Measurements from ENCODE around the gene TOP3A. TPM values are rescaled to one million over a fixed set of nuclear protein-coding genes. Genes with fewer than 3 reads are reported as not detected.

Gene TOP3A
- total RNA-seq, 4 donors from 2014 or later: 18.7 to 46.4 (median 28.4) TPM

DNA sequence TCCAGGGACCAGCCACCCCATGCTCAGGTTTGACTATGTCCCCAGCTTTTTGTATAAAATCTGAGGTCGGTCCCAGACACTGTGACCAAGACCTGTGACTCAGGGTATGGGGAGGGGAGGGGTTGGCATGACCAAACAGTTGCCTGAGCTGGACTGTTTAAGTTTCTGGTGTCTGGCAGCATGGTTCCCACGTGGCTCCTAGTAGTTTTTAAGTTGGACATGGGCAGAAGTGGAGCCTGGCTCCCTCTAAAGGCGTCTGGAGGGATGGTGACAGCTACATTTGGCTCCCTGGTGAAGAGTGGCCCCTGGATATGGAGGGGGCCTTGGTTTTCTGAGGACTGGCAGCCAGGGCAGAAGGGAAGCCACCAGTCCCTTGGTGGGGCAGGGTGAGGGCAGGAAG lies 8.2 kb upstream of the TOP3A start:
- 54 to 66% methylated on average over 3 of the region's 3 CpGs for WGBS, 2 donors
- intact Hi-C loops (cut with DNase I; ENCODE audit: low total_unique reads): no loop called here
- H3K4me3 ChIP-seq (ENCODE audit: low read depth, poor library complexity, severe bottlenecking): no peak overlapping the region
- no peak for TF ChIP-seq POLR2A (IDR thresholded peaks at IDR 0.05)
- TF ChIP-seq, protein P1, sequence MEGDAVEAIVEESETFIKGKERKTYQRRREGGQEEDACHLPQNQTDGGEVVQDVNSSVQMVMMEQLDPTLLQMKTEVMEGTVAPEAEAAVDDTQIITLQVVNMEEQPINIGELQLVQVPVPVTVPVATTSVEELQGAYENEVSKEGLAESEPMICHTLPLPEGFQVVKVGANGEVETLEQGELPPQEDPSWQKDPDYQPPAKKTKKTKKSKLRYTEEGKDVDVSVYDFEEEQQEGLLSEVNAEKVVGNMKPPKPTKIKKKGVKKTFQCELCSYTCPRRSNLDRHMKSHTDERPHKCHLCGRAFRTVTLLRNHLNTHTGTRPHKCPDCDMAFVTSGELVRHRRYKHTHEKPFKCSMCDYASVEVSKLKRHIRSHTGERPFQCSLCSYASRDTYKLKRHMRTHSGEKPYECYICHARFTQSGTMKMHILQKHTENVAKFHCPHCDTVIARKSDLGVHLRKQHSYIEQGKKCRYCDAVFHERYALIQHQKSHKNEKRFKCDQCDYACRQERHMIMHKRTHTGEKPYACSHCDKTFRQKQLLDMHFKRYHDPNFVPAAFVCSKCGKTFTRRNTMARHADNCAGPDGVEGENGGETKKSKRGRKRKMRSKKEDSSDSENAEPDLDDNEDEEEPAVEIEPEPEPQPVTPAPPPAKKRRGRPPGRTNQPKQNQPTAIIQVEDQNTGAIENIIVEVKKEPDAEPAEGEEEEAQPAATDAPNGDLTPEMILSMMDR (IDR thresholded peaks at IDR 0.05): no peak
- no peak for DNase-seq (ENCODE audit: low spot score in 2 of 2)

DNA sequence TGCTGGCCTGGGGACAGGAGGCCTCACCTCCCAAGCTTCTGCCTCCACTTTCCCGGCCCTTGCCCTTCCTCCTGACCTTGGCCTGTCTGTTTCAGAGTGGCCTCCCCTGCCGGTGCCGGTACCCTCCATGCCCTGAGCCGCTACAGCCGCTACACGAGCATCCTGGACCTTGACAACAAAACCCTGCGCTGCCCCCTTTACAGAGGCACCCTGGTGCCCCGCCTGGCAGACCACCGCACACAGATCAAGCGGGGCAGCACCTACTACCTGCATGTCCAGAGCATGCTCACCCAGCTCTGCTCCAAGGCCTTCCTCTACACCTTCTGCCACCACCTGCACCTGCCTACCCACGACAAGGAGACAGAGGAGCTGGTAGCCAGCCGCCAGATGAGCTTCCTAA lies 7.7 kb upstream of the TOP3A start:
- TF ChIP-seq, protein P1 (IDR thresholded peaks at IDR 0.05): no peak
- TF ChIP-seq POLR2A (IDR thresholded peaks at IDR 0.05): no peak
- DNase-seq (ENCODE audit: low spot score in 2 of 2): no peak

DNA sequence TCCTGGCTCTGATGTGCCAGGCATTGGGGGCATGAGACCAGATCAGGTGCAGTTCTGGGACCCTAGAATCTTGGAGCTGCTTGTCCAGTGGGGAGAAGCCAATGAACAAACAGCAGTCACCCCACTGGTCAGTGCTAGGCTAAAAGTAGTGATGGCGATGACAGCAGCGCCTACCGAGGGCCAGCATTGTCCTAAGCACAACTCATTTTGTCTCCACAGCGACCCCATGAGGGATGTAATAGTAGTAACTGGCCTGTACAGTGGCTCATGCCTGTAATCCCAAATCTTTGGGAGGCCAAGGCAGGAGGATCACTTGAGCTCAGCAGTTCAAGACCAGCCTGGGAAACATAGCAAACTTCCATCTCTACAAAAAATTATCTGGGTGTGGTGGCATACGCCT lies 6.5 kb upstream of the TOP3A start:
- intact Hi-C loops (cut with DNase I; ENCODE audit: low total_unique reads): no loop called here
- 75 to 85% methylated on average over 5 of the region's 5 CpGs for WGBS, 2 donors
- no peak overlapping the region for H3K4me3 ChIP-seq (ENCODE audit: low read depth, poor library complexity, severe bottlenecking)

More for the DNA sequence above, 7.7 kb upstream of the TOP3A start:
- 85 to 93% methylated on average over 12 of the region's 12 CpGs for WGBS, 2 donors
- intact Hi-C loops (cut with DNase I; ENCODE audit: low total_unique reads): no loop called here
- H3K4me3 ChIP-seq (ENCODE audit: low read depth, poor library complexity, severe bottlenecking): no peak overlapping the region

DNA sequence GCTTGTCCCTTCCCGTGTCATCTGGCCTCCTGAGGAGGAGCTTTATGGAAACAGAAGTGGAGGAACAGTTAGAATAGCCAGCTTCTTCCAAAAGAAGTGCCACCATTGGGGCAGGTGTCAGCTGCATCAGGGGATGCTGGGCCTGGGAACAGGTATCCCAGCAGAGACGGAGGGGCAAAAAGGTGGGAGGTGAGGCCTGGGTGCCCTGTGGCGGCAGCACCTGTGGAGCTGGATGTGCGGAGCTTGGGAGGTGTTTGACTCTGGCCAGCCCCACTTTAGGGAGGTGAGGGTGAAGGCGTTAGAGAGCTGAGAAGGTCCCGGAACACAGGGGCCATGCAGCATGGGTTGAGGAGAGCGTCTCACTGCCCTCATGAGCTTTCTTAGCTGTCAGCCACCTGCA lies 5.5 kb upstream of the TOP3A start:
- intact Hi-C loops (cut with DNase I; ENCODE audit: low total_unique reads): no loop called here
- no peak for TF ChIP-seq POLR2A (IDR thresholded peaks at IDR 0.05)
- 86 to 89% methylated on average over 7 of the region's 7 CpGs for WGBS, 2 donors
- no peak for DNase-seq (ENCODE audit: low spot score in 2 of 2)
- no peak overlapping the region for H3K4me3 ChIP-seq (ENCODE audit: low read depth, poor library complexity, severe bottlenecking)

More for the DNA sequence above, 6.5 kb upstream of the TOP3A start:
- TF ChIP-seq POLR2A (IDR thresholded peaks at IDR 0.05): no peak
- TF ChIP-seq, protein P1 (IDR thresholded peaks at IDR 0.05): no peak
- no peak for DNase-seq (ENCODE audit: low spot score in 2 of 2)

DNA sequence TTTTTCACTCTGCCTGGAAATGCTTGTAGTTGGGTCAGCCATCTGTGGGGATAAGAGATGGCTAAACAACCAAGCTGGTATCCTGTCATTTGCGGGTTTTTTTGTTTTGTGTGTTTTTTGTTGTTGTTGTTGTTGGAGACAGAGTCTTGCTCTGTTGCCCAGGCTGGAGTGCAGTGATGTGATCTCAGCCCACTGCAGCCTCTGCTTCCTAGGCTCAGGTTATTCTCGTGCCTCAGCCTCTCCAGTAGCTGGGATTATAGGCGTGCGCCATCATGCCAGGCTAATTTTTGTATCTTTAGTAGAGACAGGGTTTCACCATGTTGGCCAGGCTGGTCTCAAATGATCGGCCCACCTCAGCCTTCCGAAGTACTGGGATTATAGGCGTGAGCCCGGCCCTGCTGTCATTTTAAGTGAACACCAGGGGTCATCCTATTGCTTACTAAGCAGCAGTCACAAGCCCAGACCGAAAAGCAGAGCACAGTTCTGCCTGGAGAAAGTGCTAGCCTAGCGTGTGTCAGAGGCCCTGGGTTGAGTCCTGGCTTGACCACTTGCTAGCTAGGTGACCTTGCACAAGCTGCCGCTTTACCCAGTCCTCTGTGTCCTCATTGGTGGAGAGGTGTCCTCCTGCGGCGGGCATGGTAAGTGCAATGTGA lies 4.9 kb upstream of the TOP3A start:
- TF ChIP-seq, protein P1 (IDR thresholded peaks at IDR 0.05): no peak
- TF ChIP-seq POLR2A (IDR thresholded peaks at IDR 0.05): no peak
- intact Hi-C loops (cut with DNase I; ENCODE audit: low total_unique reads): no loop called here
- no peak for DNase-seq (ENCODE audit: low spot score in 2 of 2)
- no peak overlapping the region for H3K4me3 ChIP-seq (ENCODE audit: low read depth, poor library complexity, severe bottlenecking)
- WGBS, 2 donors: 59 to 61% methylated on average over 12 to 13 of the region's 13 CpGs

DNA sequence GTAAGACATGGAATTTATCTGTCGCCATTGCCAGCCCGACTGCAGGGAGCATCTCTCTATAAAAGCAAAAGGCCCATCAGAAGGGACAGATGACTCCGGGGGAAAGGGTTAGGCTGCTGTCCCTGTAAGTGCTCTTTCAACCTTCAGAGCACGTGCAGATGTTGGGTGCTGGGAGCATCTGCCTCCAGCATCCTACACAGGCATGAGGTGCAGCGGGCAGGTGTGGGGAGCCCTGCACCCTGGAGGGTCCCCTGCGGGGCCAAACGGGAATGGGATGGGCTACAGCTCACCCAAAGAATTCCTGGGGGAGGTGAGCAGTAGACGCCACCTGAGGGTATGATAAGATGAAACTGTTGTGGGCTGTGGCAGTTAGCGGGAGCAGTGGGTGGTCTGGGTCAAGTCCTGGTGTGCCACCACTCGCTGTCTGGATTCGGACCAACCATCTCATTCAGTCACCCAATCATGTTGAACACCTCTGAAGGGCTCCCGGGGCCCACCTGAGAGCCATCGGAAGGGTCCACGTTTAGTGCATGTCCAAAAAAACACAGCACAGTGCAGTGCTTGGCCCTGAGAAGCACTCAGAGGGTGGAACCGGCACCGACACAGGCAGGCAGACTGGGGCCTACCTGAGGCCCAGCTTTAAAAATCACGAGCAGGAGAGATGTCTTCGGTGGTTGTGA lies 4.1 kb upstream of the TOP3A start:
- no peak for DNase-seq (ENCODE audit: low spot score in 2 of 2)
- no peak for TF ChIP-seq POLR2A (IDR thresholded peaks at IDR 0.05)
- TF ChIP-seq, protein P1 (IDR thresholded peaks at IDR 0.05): no peak
- H3K4me3 ChIP-seq (ENCODE audit: low read depth, poor library complexity, severe bottlenecking): no peak overlapping the region
- WGBS, 2 donors: 75 to 77% methylated on average over 18 of the region's 18 CpGs
- intact Hi-C loops (cut with DNase I; ENCODE audit: low total_unique reads): no loop called here
